Astrocyte of the spinal cord (primary cell): ENCODE results near the gene YY1.

Source experiments
- DNase-seq: peaks from one replicate; pipeline ENCODE4 v3.0.0; 2011; ENCODE audit warnings: low read depth, low spot score
- H3K4me3 ChIP-seq: 2 replicates; pipeline ENCODE4 v1.5.1; 2011; ENCODE audit warnings: low read depth, mild to moderate bottlenecking, low read length, moderate library complexity
- CTCF ChIP-seq: IDR thresholded peaks from 2 replicates; pipeline ENCODE4 v1.5.1; 2012; ENCODE audit warnings: low read depth, mild to moderate bottlenecking, low read length, inconsistent platforms
- in situ Hi-C: cut with HindIII; loops from 2 replicates; pipeline ENCODE4 v1.10.0; 2017; ENCODE audit warnings: low sequenced_read_pairs

YY1 gene

GRCh38 chr14:100211366-100211765, 27.6 kb upstream of the YY1 start:
- DNase-seq: no peak
- H3K4me3 ChIP-seq: no peak overlapping the region
- TF ChIP-seq CTCF: no peak
- in situ Hi-C loops: no loop called here

- no peak overlapping the region for H3K4me3 ChIP-seq
- DNase-seq: no peak
- in situ Hi-C loops: no loop called here
- TF ChIP-seq CTCF: no peak
Observed at GRCh38 chr14:100211893-100212292, 27.1 kb upstream of the YY1 start.

- H3K4me3 ChIP-seq: no peak overlapping the region
- no peak for DNase-seq
- in situ Hi-C loops: no loop called here
- TF ChIP-seq CTCF: no peak
Observed at GRCh38 chr14:100212476-100213333, 26.2 kb upstream of the YY1 start.

- no peak for DNase-seq
- peak overlapping the region; percentile 55 for H3K4me3 ChIP-seq
- in situ Hi-C loops: no loop called here
- TF ChIP-seq CTCF: no peak
Observed at GRCh38 chr14:100213587-100213955, 25.4 kb upstream of the YY1 start.

GRCh38 chr14:100213956-100214769, 24.8 kb upstream of the YY1 start:
- TF ChIP-seq CTCF: no peak
- peak overlapping the region; percentile 55 for H3K4me3 ChIP-seq
- in situ Hi-C loops: no loop called here
- DNase-seq: peak; percentile 56

- peak overlapping the region; percentile 24 for H3K4me3 ChIP-seq
- TF ChIP-seq CTCF: no peak
- no peak for DNase-seq
Observed at GRCh38 chr14:100214770-100215083, 24.2 kb upstream of the YY1 start.

More at GRCh38 chr14:100214770-100215083, 24.2 kb upstream of the YY1 start:
- in situ Hi-C loops: no loop called here
